K562 (cell line): ENCODE results near the gene KLK15. TPM values are rescaled to one million over a fixed set of nuclear protein-coding genes. Genes with fewer than 3 reads are reported as not detected.

Experiments
- ATF4 ChIP-seq: fragments of 450-650 bp; formaldehyde crosslinking; IDR thresholded peaks from 2 replicates; pipeline ENCODE4 v1.4.0; 2022; ENCODE audit warnings: mild to moderate bottlenecking, moderate library complexity
- CAMTA2 ChIP-seq: fragments of 250-450 bp; sonication (Bioruptor Pico); conservative IDR thresholded peaks from 2 replicates; pipeline ENCODE4 v1.5.1; 2022
- ETS2 ChIP-seq: IDR thresholded peaks from 2 replicates; pipeline ENCODE4 v1.6.1; 2016; ENCODE audit warnings: borderline replicate concordance, missing genetic modification characterization, mild to moderate bottlenecking, moderate library complexity, missing compliant biosample characterization; ENCODE audit not compliant: poor library complexity, severe bottlenecking
- GMEB1 ChIP-seq: fragments of 250-450 bp; sonication (Bioruptor Pico); IDR thresholded peaks from 2 replicates; pipeline ENCODE4 v1.4.0; 2020; ENCODE audit warnings: mild to moderate bottlenecking
- MBD1 ChIP-seq: fragments of 250-450 bp; sonication (Bioruptor Pico); IDR thresholded peaks from 2 replicates; pipeline ENCODE4 v1.8.0; 2022; ENCODE audit warnings: inconsistent platforms
- RHOXF2B ChIP-seq: fragments of 250-450 bp; sonication (Bioruptor Pico); conservative IDR thresholded peaks from 2 replicates; pipeline ENCODE4 v1.5.1; 2021
- SFPQ ChIP-seq: fragments of 200-400 bp; formaldehyde crosslinking; IDR thresholded peaks from 2 replicates; pipeline ENCODE4 v1.6.1; 2017; ENCODE audit warnings: mild to moderate bottlenecking, low read depth, low read length, moderate library complexity
- THAP12 ChIP-seq: fragments of 250-450 bp; sonication (Bioruptor Pico); IDR thresholded peaks from 2 replicates; pipeline ENCODE4 v1.9.0; 2021; ENCODE audit warnings: mild to moderate bottlenecking, inconsistent platforms
- ZNF12 ChIP-seq: sonication (generic); formaldehyde crosslinking; IDR thresholded peaks from 2 replicates; pipeline ENCODE4 v1.4.0; 2020; ENCODE audit warnings: mild to moderate bottlenecking, missing genetic modification reagents
- ZNF224 ChIP-seq: sonication (generic); formaldehyde crosslinking; IDR thresholded peaks from 2 replicates; pipeline ENCODE4 v1.8.0; 2022; ENCODE audit warnings: mild to moderate bottlenecking, missing genetic modification reagents
- ZNF274 ChIP-seq: IDR thresholded peaks from 2 replicates; pipeline ENCODE4 v1.6.1; 2011; ENCODE audit warnings: low read depth, mild to moderate bottlenecking, low read length, moderate library complexity, borderline replicate concordance
- ZNF644 ChIP-seq: fragments of 200-800 bp; sonication (Bioruptor generic); IDR thresholded peaks from 2 replicates; pipeline ENCODE4 v1.6.1; 2016; ENCODE audit warnings: low read depth, missing genetic modification characterization, missing compliant biosample characterization
- polyA plus RNA-seq, 8 experiments: library from polyadenylated mRNA; depleted of rRNA in 4 of 8; stranded (reverse) in 5 of 8; unstranded in 3 of 8; fragments of >200 nt; fragmentation: Nextera tagmentation in 2 of 8; fragmentation: Illumina TruSeq in 1 of 8; extraction: Ambion mirVana in 2 of 8; extraction: Trizol in 1 of 8; gene quantifications; 2 replicates each; pipeline versions ENCODE4 v1.2.1 to v1.2.3, GENCODE V29; 2011 to 2014; ENCODE audit warnings: inconsistent platforms in 1 of 8, missing spikeins in 1 of 8
- total RNA-seq, 7 experiments: library from RNA; depleted of rRNA in 6 of 7; stranded (reverse); fragments of >200 nt in 6 of 7; fragmentation: Illumina TruSeq in 2 of 7; extraction: Trizol in 2 of 7; gene quantifications; 2 replicates each; pipeline versions ENCODE4 v1.2.1 to v1.2.3, GENCODE V29; 2011 to 2021; ENCODE audit warnings: low replicate concordance in 1 of 7

Gene KLK15
- total and polyA plus RNA-seq, 9 of the 15 experiments (the other 6 are each of a cell fraction or from before 2014, with no cell fraction given), result not detected

- no peak for TF ChIP-seq MBD1
- TF ChIP-seq ZNF644 (tag), result peak; percentile 68; the same call in 1 of the 2 replicates
- TF ChIP-seq RHOXF2B (CRISPR knock-in tag), result no peak
- peak; percentile 71 for TF ChIP-seq THAP12
- no peak for TF ChIP-seq ZNF224 (CRISPR knock-in tag)
- no peak for TF ChIP-seq ETS2 (tag)
- TF ChIP-seq CAMTA2, result no peak
- no peak for TF ChIP-seq ATF4 (CRISPR knock-in tag)
- no peak for TF ChIP-seq ZNF12 (CRISPR knock-in tag)
- no peak for TF ChIP-seq SFPQ
- no peak for TF ChIP-seq ZNF274
- TF ChIP-seq GMEB1, result peak; percentile 75; the same call in 1 of the 2 replicates
These were observed 37.2 kb upstream of the KLK15 start (continued) for GRCh38 chr19:50870417-50871089.
